ENCODE data around the gene HSPG2.

Gene HSPG2

GRCh38 chr1:21898326-21899200 is 38.5 kb downstream of the HSPG2 start:
- DNase-seq (ENCODE audit: low read depth) = no peak

DNA sequence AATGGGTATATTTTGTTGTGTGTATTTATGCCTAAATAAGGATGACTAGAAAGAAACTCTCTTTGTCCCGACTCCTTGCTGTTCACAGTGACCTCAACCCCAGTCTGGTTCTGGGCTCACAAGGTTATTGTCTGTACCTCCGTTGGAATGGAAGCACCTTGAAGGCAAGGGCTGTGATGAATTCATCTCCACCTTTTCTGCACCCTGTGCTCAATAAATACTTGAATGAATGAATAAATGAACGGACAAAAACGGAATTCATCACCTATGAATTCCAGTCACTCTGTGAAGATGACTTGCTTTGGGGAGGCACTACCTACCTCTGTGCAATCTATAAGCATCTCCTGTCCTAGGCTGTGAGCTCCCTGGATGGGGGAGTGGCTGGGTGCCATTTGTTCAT is 39.3 kb downstream of the HSPG2 start:
- DNase-seq (ENCODE audit: low read depth) = no peak

DNA sequence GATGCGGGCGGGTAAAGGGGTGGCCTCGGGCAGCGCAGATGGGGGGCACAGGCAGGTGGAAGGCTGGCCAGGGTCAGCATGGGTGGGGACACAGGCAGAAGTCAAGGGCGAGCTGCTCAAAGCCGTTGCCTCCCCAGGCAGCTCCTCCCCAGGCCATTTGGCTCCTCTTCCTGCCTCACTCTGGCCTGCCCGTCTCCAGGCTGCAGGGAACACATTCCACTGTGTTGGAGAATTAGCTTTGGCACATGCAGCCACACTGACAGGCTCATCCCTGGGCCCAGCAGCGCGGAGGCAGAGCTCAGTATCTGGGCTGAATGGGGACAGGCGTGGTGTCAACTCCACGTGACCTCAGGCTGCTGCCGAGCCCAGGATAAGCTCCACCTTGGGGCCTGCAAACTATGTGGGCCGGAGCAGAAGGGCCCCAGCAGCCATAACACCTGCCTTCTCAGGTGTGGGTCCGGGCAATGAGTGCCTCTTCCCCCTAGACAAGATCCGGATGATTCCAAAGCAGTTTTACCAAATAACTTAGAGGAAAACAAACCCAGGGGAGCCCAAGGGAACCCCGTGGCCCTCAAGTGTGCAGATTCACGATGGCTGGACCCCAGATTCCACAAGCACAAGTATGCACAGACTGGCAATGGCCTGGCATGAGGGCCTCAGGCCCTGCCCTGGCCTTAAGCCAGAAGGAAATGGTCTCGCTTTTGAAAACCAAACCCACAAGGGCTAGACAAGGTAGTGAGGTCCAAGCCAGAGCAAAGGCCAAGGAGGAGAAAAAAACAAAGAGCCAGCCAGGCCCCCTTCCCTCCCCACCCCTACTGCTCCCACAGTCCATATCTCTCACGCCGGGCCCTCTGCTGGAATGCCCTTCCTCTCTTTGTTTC is 40.2 kb downstream of the HSPG2 start:
- no peak for DNase-seq (ENCODE audit: low read depth)

DNA sequence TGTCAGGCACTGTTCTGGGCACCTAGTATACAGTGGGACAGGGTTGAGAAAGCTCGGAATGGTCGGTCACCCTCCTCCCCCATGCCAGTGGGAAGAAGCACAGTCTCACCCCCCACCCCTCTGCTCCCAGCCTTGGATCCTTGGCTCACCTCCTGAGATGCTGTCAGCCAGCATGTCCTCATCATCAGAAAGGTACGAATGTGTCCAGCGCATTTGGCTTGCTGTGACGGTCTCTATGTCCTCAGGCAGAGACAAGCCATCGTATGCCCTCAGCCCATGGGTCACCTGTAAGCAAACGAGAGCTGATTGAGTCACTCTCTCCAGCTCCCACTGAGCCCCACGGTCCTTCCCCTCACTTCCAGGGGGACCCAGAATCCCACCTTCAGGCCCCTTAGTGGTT is 41.1 kb downstream of the HSPG2 start:
- DNase-seq (ENCODE audit: low read depth) = no peak

GRCh38 chr1:21894034-21894881 is 42.9 kb downstream of the HSPG2 start:
- DNase-seq (ENCODE audit: low read depth) = no peak

DNA sequence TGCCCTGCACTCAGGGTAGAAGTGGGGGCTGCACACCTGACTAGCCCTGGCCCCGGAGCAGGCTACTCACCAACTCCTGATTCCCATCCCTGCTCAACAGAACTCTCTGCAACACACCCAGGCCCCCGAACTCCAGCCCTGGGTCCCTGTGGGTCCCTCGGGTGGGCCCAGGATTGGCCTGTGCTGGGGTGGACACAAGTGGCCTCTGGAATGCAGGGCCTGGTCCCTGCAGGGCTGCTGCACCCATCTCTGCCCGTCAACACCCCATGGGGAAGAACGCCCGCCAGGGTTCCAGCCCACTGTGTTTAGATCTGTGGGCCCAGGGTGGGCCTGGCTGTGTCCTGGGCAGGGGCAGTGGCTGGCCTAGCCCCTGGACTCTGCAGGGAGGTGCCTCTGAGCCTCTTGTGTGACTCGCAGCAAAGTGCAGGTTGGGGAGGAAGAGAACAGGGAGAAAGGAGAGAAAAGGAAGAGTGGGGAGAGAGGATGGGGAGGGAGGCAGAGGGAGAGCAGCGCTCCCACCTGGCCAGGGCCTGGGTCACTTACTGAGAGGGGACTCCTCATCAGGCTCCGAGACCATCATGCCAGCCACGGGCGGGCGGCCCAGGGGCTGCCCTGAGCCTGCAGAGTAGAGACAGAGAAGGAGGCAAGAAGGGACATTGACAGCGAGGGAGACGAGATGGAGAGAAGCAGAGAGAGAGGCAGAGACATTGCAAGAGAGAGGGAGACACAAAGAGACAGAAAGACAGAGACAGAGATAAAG is 43.9 kb downstream of the HSPG2 start:
- no peak for DNase-seq (ENCODE audit: low read depth)

- no peak for DNase-seq (ENCODE audit: low read depth)
Measured at GRCh38 chr1:21891621-21892479, 45.3 kb downstream of the HSPG2 start.

DNA sequence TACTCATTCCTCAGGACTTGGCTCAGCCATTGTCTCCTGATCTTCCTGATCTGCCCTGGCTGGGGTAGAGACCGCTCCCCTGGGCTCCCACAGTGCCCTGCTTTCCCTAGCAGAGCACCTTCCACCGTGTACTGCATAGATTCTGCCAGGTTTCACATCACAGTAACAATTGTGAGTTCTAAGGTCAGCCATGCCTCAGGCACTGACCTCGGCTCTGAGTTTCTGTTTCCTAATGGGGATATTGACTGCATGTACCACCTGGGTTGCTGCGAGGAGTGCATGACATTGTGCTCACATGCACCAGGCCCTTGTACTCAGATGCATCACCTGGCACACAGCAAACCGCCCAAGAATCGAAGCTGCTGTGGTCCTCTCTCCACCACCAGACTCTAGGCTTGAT is 46.0 kb downstream of the HSPG2 start:
- no peak for DNase-seq (ENCODE audit: low read depth)

DNA sequence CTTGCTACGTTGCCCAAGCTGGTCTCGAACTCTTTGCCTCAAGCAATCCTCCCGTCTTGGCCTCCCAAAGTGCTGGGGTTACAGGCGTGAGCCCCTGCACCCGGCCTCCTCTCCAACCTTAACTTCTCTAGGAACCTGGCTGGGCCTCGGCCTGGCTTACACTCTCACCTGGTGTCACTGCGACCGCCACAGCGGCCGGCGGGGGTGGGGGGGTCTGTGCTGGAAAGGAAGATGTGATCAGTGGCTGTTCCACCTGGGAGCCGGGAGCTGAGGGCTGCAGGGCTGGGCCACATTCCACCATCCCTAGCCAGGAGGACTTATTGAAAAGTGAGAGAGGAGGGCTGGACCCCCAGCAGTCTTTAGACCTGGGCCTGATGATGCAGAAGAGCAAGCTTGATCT is 48.6 kb downstream of the HSPG2 start:
- DNase-seq (ENCODE audit: low read depth) = no peak

DNA sequence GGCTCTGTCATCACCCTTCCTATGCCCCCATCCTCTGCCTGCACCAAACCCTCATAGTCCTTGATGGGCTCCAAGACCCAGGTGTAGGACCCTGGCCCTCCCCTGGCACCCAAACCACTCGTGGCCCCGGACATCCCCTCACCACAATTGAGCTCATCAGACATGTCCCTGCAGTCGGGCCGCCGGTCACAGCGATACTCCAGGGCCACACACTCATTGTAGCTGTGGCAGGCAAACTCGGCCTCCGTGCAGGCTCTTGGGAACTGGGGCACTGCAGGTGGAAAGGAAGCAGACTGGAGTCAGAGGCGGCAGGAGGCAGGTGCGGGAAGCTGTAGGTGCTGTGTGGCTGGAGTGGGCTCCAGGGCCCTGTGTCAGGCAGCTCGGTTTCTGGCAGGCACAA is 49.3 kb downstream of the HSPG2 start:
- DNase-seq (ENCODE audit: low read depth) = no peak

- no peak for DNase-seq (ENCODE audit: low read depth)
Measured at GRCh38 chr1:21887216-21887736, 49.8 kb downstream of the HSPG2 start.

- no peak for DNase-seq (ENCODE audit: low read depth)
Measured at GRCh38 chr1:21886486-21887215, 50.5 kb downstream of the HSPG2 start.

DNA sequence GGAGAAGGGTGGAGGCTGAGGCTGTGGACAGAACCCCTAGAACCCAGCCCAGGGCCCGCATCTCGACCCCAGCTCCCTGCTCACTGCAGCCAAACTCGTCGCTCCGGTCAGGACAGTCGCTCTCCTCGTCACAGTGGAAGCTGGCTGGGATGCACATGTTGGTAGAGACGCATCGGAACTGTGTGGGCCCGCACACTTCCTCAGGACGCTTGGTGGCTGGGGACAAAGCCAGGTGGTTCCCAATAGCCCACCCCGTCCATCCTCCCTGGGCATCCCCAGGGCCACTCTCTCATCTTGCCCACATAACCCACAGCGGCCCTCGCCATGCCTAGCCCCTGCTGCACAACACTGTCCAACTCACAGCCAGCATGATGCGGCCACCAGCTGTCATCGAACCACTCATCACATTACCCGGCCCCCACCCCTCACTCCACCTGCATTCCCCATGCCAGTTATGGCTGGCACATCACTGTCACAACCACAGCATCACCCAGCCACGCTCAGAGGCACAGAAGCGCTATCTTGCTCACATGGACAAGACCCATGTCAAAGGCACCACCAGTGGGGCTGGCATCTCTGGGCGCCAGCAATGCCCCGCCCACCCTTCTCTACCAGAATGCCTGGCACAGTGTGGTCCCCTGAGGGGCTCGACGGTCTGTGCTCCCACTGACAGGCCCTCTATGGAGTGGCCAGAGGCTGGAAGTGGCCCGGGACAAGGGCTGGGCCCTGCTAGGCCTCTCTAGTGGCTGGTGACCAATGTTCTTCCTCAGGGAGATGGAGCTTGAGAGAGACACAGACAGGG is 51.7 kb downstream of the HSPG2 start:
- DNase-seq (ENCODE audit: low read depth) = no peak

DNA sequence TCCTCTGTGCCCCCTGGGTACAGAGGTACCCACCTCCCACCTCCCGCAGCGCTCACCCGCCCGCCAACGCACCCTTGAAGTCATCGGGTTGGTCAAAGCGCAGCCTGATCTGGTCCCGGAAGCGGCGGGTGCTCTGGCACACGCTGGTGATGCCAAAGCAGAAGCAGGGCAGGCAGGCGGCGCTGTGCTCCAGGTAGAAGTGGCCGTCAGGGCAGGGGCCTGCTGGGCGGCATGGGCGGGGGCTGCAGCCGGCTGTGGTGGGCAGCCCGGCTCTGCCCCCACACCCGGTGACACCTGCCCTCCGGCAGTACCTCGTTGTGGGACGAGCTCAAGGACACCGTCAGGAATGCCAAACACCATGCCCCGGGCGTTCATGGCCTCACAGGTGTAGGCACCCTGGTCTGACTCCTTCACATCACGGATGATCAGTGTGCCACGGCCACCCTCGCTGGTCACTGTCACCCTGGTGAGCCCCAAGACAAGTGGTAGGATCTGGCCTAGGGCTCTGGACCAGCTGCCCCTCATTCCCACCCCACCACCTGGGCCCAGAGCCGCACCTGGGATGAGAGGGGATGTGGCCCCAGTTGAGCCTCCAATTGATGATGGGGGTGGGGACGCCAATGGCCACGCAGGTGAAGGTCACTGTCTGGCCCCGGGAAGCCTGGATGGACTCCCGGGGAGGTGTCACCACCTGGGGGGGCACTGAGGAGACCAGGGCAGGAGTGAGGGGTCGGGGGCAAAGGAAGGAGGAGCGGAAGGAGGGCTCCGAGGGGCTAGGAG is 52.5 kb downstream of the HSPG2 start:
- DNase-seq (ENCODE audit: low read depth) = no peak

- no peak for DNase-seq (ENCODE audit: low read depth)
Measured at GRCh38 chr1:21882721-21883415, 54.2 kb downstream of the HSPG2 start.

DNA sequence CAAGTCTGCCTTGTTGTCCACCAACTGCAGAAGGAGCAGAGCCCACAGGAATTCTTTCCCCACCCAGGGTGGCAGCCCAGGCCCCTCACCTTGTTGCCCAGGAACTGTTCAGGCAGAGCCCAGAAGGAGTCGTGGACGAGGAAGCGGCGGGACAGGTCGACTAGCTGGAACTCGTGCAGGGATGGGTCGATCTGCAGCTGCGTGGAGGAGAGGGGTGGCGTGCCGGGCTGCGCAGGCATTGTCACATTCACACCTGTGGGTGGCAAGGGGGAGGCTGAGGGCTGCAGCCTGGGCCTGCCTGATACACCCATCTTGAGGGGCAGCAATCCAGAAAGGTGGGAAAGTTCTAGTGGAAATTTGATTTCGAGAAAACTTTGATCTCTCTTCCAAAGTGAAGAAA is 55.9 kb downstream of the HSPG2 start:
- no peak for DNase-seq (ENCODE audit: low read depth)

- no peak for DNase-seq (ENCODE audit: low read depth)
Measured at GRCh38 chr1:21880619-21880970, 56.5 kb downstream of the HSPG2 start.

All from stimulated activated CD8-positive, alpha-beta memory T cell treated with anti-CD3 and anti-CD28 coated beads, Interleukin-15, amount 100 ng/mL, for 1 hour (primary cell).